Measurements from ENCODE around the gene LIX1. TPM values are rescaled to one million over a fixed set of nuclear protein-coding genes. Genes with fewer than 3 reads are reported as not detected.

LIX1 gene
- polyA plus RNA-seq, 2 of the 4 experiments (the other 2 are of a cell fraction), result not detected

DNA sequence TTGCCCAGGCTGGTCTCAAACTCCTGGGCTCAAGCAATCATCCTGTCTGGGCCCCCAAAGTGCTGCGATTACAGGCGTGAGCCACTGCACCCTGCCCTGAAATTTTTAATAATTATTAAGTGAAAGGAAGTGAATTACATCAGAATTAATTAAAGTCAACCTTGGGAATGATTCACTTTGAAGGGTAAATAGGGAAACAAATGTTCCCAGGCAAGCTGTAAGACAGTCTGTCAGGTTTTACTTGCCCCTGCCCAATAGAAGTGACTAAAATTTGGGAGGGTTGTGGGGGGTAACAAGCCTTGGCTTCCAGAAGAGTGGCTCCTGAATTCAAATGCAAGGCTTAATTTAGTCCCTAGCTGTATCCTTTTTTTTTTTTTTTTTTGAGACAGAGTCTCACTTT lies 1.3 kb upstream of the LIX1 start:
- no peak for DNase-seq (ENCODE audit: low read depth in 1 of 2, low spot score in 1 of 2)
- Histone ChIP-seq H3K4me2 (no peak overlapping the region), H3K27ac (no peak overlapping the region), H3K4me3 (no peak overlapping the region), H3K4me1 (no peaks in the 10 kb centered on the region), H3K9me3 (no peaks in the 10 kb centered on the region)
- ChIA-PET POLR2A (no interaction called here), CTCF (interaction anchor here (0.6 to 3.7 kb wide), 5 partner anchors 13 to 392 kb away, joined by 3 to 24 read pairs (median 5); partner anchors contain the start of gene ERAP2)
- ATAC-seq, result no peak
- 92% methylated on average over 2 of the region's 2 CpGs for WGBS (ENCODE audit: missing lambda C conversion rate)
- TF ChIP-seq EHF (CRISPR knock-in tag; IDR thresholded peaks at IDR 0.05) (no peak), JUN (IDR thresholded peaks at IDR 0.05) (no peak), HMGXB4 (CRISPR knock-in tag; IDR thresholded peaks at IDR 0.05; ENCODE audit: borderline replicate concordance) (no peak), EHMT2 (IDR thresholded peaks at IDR 0.05; ENCODE audit: low read depth) (no peak), HOXB5 (CRISPR knock-in tag; IDR thresholded peaks at IDR 0.05) (no peak), ZSCAN20 (CRISPR knock-in tag; IDR thresholded peaks at IDR 0.05) (no peak), RNF2 (IDR thresholded peaks at IDR 0.05; ENCODE audit: borderline replicate concordance, low read depth) (no peak), BHLHE40 (IDR thresholded peaks at IDR 0.05; ENCODE audit: low read depth, low read length) (no peak), FOXS1 (CRISPR knock-in tag; IDR thresholded peaks at IDR 0.05) (no peak), RARB (CRISPR knock-in tag; IDR thresholded peaks at IDR 0.05) (no peak)
- TF ChIP-seq, protein P1, sequence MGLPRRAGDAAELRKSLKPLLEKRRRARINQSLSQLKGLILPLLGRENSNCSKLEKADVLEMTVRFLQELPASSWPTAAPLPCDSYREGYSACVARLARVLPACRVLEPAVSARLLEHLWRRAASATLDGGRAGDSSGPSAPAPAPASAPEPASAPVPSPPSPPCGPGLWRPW (IDR thresholded peaks at IDR 0.05), result no peak
- TF ChIP-seq, protein P2, sequence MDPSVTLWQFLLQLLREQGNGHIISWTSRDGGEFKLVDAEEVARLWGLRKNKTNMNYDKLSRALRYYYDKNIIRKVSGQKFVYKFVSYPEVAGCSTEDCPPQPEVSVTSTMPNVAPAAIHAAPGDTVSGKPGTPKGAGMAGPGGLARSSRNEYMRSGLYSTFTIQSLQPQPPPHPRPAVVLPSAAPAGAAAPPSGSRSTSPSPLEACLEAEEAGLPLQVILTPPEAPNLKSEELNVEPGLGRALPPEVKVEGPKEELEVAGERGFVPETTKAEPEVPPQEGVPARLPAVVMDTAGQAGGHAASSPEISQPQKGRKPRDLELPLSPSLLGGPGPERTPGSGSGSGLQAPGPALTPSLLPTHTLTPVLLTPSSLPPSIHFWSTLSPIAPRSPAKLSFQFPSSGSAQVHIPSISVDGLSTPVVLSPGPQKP (IDR thresholded peaks at IDR 0.05; ENCODE audit: low read depth, low read length), result no peak
- TF ChIP-seq, protein P3, sequence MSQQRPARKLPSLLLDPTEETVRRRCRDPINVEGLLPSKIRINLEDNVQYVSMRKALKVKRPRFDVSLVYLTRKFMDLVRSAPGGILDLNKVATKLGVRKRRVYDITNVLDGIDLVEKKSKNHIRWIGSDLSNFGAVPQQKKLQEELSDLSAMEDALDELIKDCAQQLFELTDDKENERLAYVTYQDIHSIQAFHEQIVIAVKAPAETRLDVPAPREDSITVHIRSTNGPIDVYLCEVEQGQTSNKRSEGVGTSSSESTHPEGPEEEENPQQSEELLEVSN (IDR thresholded peaks at IDR 0.05; ENCODE audit: borderline replicate concordance, low read depth), result no peak
- FAIRE-seq, result no peak

- FAIRE-seq, result no peak
- no peaks in the 10 kb centered on the region for H3K4me1 ChIP-seq
- ATAC-seq, result no peak
- TF ChIP-seq HDAC2 (IDR thresholded peaks at IDR 0.05) (no peak), HOXB13 (CRISPR knock-in tag; IDR thresholded peaks at IDR 0.05; ENCODE audit: low read depth) (no peak), ZNF302 (CRISPR knock-in tag; IDR thresholded peaks at IDR 0.05) (no peak), HMGXB4 (CRISPR knock-in tag; IDR thresholded peaks at IDR 0.05; ENCODE audit: borderline replicate concordance) (no peak), ESRRA (IDR thresholded peaks at IDR 0.05; ENCODE audit: borderline replicate concordance, low read length) (no peak), NPAS2 (CRISPR knock-in tag; IDR thresholded peaks at IDR 0.05; ENCODE audit: borderline replicate concordance) (no peak), TFCP2L1 (CRISPR knock-in tag; IDR thresholded peaks at IDR 0.05) (no peak), ZC3H11A (IDR thresholded peaks at IDR 0.05) (no peak), MAX (IDR thresholded peaks at IDR 0.05) (no peak), FOSL2 (IDR thresholded peaks at IDR 0.05) (no peak), FOSL2 (CRISPR knock-in tag; IDR thresholded peaks at IDR 0.05) (no peak), ZSCAN20 (CRISPR knock-in tag; IDR thresholded peaks at IDR 0.05) (no peak), RARB (CRISPR knock-in tag; IDR thresholded peaks at IDR 0.05) (no peak), EHMT2 (IDR thresholded peaks at IDR 0.05; ENCODE audit: low read depth) (no peak), BHLHE40 (IDR thresholded peaks at IDR 0.05; ENCODE audit: low read depth, low read length) (no peak), CEBPB (IDR thresholded peaks at IDR 0.05) (no peak)
- DNase-seq (ENCODE audit: low read depth in 1 of 2, low spot score in 1 of 2), result no peak
- POLR2A ChIA-PET, result interaction anchor here (1.0 kb wide), 1 partner anchor 333 kb away, joined by 3 read pairs; the partner anchor contains the start of gene ERAP1
- 28% methylated on average over 2 of the region's 2 CpGs for WGBS (ENCODE audit: missing lambda C conversion rate)
- H3K27ac ChIP-seq, result no peak overlapping the region
- H3K4me3 ChIP-seq, result no peak overlapping the region
- CTCF ChIA-PET, result interaction anchor here (1.0 to 3.7 kb wide), 5 partner anchors 20 to 389 kb away, joined by 3 to 24 read pairs (median 7); no protein-coding TSS in a partner anchor
- no peaks in the 10 kb centered on the region for H3K9me3 ChIP-seq
- no peak overlapping the region for H3K4me2 ChIP-seq
Measured at GRCh38 chr5:97141539-97141938, 872 bp downstream of the LIX1 start.
